Endothelial cell of umbilical vein (primary cell): ENCODE data around the gene SOX9. TPM values are rescaled to one million over a fixed set of nuclear protein-coding genes. Genes with fewer than 3 reads are reported as not detected.

ENCODE experiments used
- BruUV-seq: library from RNA; stranded (reverse); fragments of 400-500 nt; replicated peaks from 2 replicates; lab custom pipeline; 2021; lab: Mats Ljungman, UMichigan
- CTCF ChIA-PET: fragments of 300-600, 350-600 bp; sonication (Branson Sonifier 250); formaldehyde crosslinking; loops from one replicate; lab custom pipeline; 2021; ENCODE audit warnings: antibody characterized with exemption, inconsistent platforms; lab: Charles Lee
- POLR2A ChIA-PET: fragments of 300-600, 350-600 bp; sonication (Branson Sonifier 250); formaldehyde crosslinking; loops from one replicate; lab custom pipeline; 2021; ENCODE audit warnings: antibody characterized with exemption, inconsistent platforms; lab: Charles Lee
- DNase-seq: peaks from one replicate; pipeline ENCODE4 v3.0.0-alpha.2; 2011; ENCODE audit warnings: low read depth, low spot score
- FAIRE-seq: peaks from 2 replicates; lab custom pipeline; 2011; peaks lifted over from hg19 to GRCh38; lab: Jason Lieb, UNC
- H2AFZ ChIP-seq: 2 replicates; pipeline ENCODE4 v1.6.0; 2012; ENCODE audit warnings: low read depth, low read length, control low read depth, inconsistent platforms
- H3K27ac ChIP-seq: 2 replicates; pipeline ENCODE4 v1.5.1; 2011; ENCODE audit warnings: low read depth, mild to moderate bottlenecking, control low read depth, low read length, moderate library complexity; ENCODE audit not compliant: insufficient read depth
- H3K27me3 ChIP-seq, 2 experiments: 2 replicates each; pipeline versions ENCODE4 v1.6.0 to v1.6.1; 2011; ENCODE audit warnings: low read length in 2 of 2, mixed read lengths in 1 of 2; ENCODE audit not compliant: control insufficient read depth in 2 of 2, insufficient read depth in 2 of 2
- H3K36me3 ChIP-seq, 2 experiments: 2 replicates in 1 of 2; 3 replicates in 1 of 2; pipeline ENCODE4 v1.5.1; 2011; ENCODE audit warnings: low read length in 2 of 2, mild to moderate bottlenecking in 1 of 2, moderate library complexity in 1 of 2; ENCODE audit not compliant: control insufficient read depth in 2 of 2, insufficient read depth in 2 of 2; ENCODE audit errors: extremely low read depth in 1 of 2
- H3K4me1 ChIP-seq: 3 replicates; pipeline ENCODE4 v1.5.1; 2011; ENCODE audit warnings: mild to moderate bottlenecking, low read length; ENCODE audit not compliant: control insufficient read depth, insufficient read depth; ENCODE audit errors: extremely low read depth
- H3K4me2 ChIP-seq: 2 replicates; pipeline ENCODE4 v1.6.1; 2011; ENCODE audit warnings: low read length, control low read depth, mixed read lengths; ENCODE audit not compliant: insufficient read depth
- H3K4me3 ChIP-seq, 3 experiments: fragments of 200-600 bp in 1 of 3; sonication (generic), shearing (Covaris generic) in 1 of 3; replicated peaks in 1 of 3; 2 replicates each; pipeline ENCODE4 v1.5.1; 2011 to 2016; ENCODE audit warnings: control low read depth in 3 of 3, low read length in 3 of 3, mild to moderate bottlenecking in 2 of 3, inconsistent platforms in 1 of 3, low read depth in 1 of 3, moderate library complexity in 1 of 3; ENCODE audit not compliant: insufficient read depth in 1 of 3
- H3K79me2 ChIP-seq: 2 replicates; pipeline ENCODE4 v1.6.0; 2012; ENCODE audit warnings: low read length, inconsistent platforms; ENCODE audit not compliant: control insufficient read depth, insufficient read depth
- H3K9ac ChIP-seq: replicated peaks from 2 replicates; pipeline ENCODE3; 2011; ENCODE audit warnings: low read length, control low read depth; ENCODE audit not compliant: insufficient read depth; ENCODE audit errors: extremely low read depth
- H3K9me1 ChIP-seq: replicated peaks from 3 replicates; pipeline ENCODE4 v1.6.0; 2011; ENCODE audit warnings: mild to moderate bottlenecking, low read length; ENCODE audit not compliant: control insufficient read depth, insufficient read depth; ENCODE audit errors: extremely low read depth
- H3K9me3 ChIP-seq: replicated peaks from 2 replicates; pipeline ENCODE4 v1.5.1; 2012; ENCODE audit warnings: low read length, inconsistent platforms; ENCODE audit not compliant: control insufficient read depth, insufficient read depth
- H4K20me1 ChIP-seq: replicated peaks from 2 replicates; pipeline ENCODE3; 2011; ENCODE audit warnings: mild to moderate bottlenecking, low read length; ENCODE audit not compliant: control insufficient read depth, insufficient read depth; ENCODE audit errors: extremely low read depth
- CTCF ChIP-seq, 2 donors: IDR thresholded peaks; 1 replicate in 1 of 2; 2 replicates in 1 of 2; pipeline ENCODE4 v1.5.1; 2011; ENCODE audit warnings: low read length in 2 of 2, mild to moderate bottlenecking in 2 of 2, moderate library complexity in 2 of 2, control low read depth in 1 of 2, inconsistent platforms in 1 of 2, low read depth in 1 of 2; ENCODE audit not compliant: insufficient read depth in 1 of 2; ENCODE audit errors: extremely low read depth in 1 of 2
- FOS ChIP-seq: IDR thresholded peaks from 2 replicates; pipeline ENCODE4 v1.6.1; 2011; ENCODE audit warnings: mild to moderate bottlenecking, low read length, moderate library complexity, borderline replicate concordance; ENCODE audit not compliant: insufficient read depth
- GATA2 ChIP-seq: IDR thresholded peaks from 2 replicates; pipeline ENCODE4 v1.7.0; 2011; ENCODE audit warnings: low read depth, mild to moderate bottlenecking, moderate library complexity, mixed read lengths, low read length; ENCODE audit not compliant: insufficient read length, insufficient read depth
- JUN ChIP-seq: IDR thresholded peaks from 2 replicates; pipeline ENCODE4 v1.6.1; 2011; ENCODE audit warnings: borderline replicate concordance, low read depth; ENCODE audit not compliant: insufficient read length, insufficient read depth
- POLR2A ChIP-seq: IDR thresholded peaks from 2 replicates; pipeline ENCODE4 v1.6.1; 2012; ENCODE audit warnings: low read depth, mild to moderate bottlenecking, control low read depth, low read length
- POLR2AphosphoS5 ChIP-seq: IDR thresholded peaks from 2 replicates; pipeline ENCODE4 v1.6.1; 2012; ENCODE audit warnings: low read depth, mild to moderate bottlenecking, control low read depth, low read length, moderate library complexity; ENCODE audit not compliant: insufficient read depth
- dilution Hi-C: fragments of 300-500 bp; cut with MboI; formaldehyde crosslinking; loops from one replicate; pipeline ENCODE4 v1.15.0; 2019; ENCODE audit warnings: low sequenced_read_pairs; ENCODE audit not compliant: extremely low pct_ligation_motif_present
- intact Hi-C: fragments of 100-400 bp; cut with micrococcal nuclease; formaldehyde crosslinking; loops from one replicate; pipeline ENCODE4 v1.10.0; 2022
- polyA plus RNA-seq, 4 experiments: library from polyadenylated mRNA; depleted of rRNA in 3 of 4; stranded (reverse) in 3 of 4; unstranded in 1 of 4; fragments of >200 nt; gene quantifications; 2 replicates each; pipeline versions ENCODE4 v1.2.1 to v1.2.3, GENCODE V29; 2011 to 2012; ENCODE audit warnings: missing spikeins in 1 of 4
- total RNA-seq: library from RNA; stranded (reverse); gene quantifications from 2 replicates; pipeline ENCODE4 v1.2.3, GENCODE V29; 2021

Gene SOX9
- total and polyA plus RNA-seq, 2 donors (not counting 3 experiments of a cell fraction or from before 2014, with no cell fraction given): not detected

- DNase-seq: no peak
- Histone ChIP-seq H3K79me2 (no peaks in the 10 kb centered on the region), H3K9me1 (no peaks in the 10 kb centered on the region), H3K4me1 (no peaks in the 10 kb centered on the region), H3K9me3 (no peaks in the 10 kb centered on the region), H3K27ac (no peak overlapping the region), H3K4me2 (no peak overlapping the region), H3K36me3 (no peaks in the 10 kb centered on the region), H3K9ac (no peak overlapping the region), H3K27me3 (no peaks in the 10 kb centered on the region), H3K4me3 (no peak overlapping the region), H4K20me1 (no peaks in the 10 kb centered on the region), H2AFZ (no peak overlapping the region)
- no peak for FAIRE-seq
- ChIA-PET POLR2A (no interaction called here), CTCF (no interaction called here)
- BruUV-seq: no TSS peak
- TF ChIP-seq CTCF (IDR thresholded peaks at IDR 0.05; ENCODE audit: extremely low read depth in 1 of 2, insufficient read depth in 1 of 2, low read depth in 1 of 2, low read length in 2 of 2) (no peak), JUN (no peak), GATA2 (no peak)
- dilution Hi-C loops (no loop called here), intact Hi-C loops (no loop called here)
Measured at GRCh38 chr17:72143245-72143644, 22.4 kb downstream of the SOX9 start.

GRCh38 chr17:72144101-72144500 lies 23.3 kb downstream of the SOX9 start:
- intact Hi-C loops: no loop called here

More at GRCh38 chr17:72144101-72144500, 23.3 kb downstream of the SOX9 start:
- H3K9me1 ChIP-seq: no peaks in the 10 kb centered on the region
- no peak overlapping the region for H3K4me3 ChIP-seq
- no peaks in the 10 kb centered on the region for H3K4me1 ChIP-seq
- H3K9me3 ChIP-seq: no peaks in the 10 kb centered on the region
- no peaks in the 10 kb centered on the region for H3K79me2 ChIP-seq
- POLR2A ChIA-PET: no interaction called here
- no peak overlapping the region for H3K4me2 ChIP-seq
- TF ChIP-seq POLR2AphosphoS5: no peak
- TF ChIP-seq POLR2A: no peak
- TF ChIP-seq GATA2: no peak
- no peak for TF ChIP-seq FOS
- TF ChIP-seq CTCF (IDR thresholded peaks at IDR 0.05; ENCODE audit: extremely low read depth in 1 of 2, insufficient read depth in 1 of 2, low read depth in 1 of 2, low read length in 2 of 2): no peak
- dilution Hi-C loops: no loop called here
- H3K9ac ChIP-seq: no peak overlapping the region
- H3K36me3 ChIP-seq: no peaks in the 10 kb centered on the region
- H3K27me3 ChIP-seq: no peaks in the 10 kb centered on the region
- no peak overlapping the region for H2AFZ ChIP-seq
- CTCF ChIA-PET: no interaction called here
- FAIRE-seq: no peak
- H4K20me1 ChIP-seq: no peaks in the 10 kb centered on the region
- BruUV-seq: no TSS peak
- no peak for DNase-seq
- no peak overlapping the region for H3K27ac ChIP-seq
